HG03571 (cell line): Measurements from ENCODE around the gene SHB.
A peak's percentile ranks its signal among the peaks of the same experiment; 100 is the strongest.
"Not testable (repeated sequence)": the region's sequence is repeated elsewhere in the genome, so short reads cannot be mapped to it uniquely, and the experiment has no call there.

Experiments
- ATAC-seq: cut with Tn5 transposase; IDR thresholded peaks from one replicate; pipeline ENCODE4 v1.9.1; 2021; ENCODE audit not compliant: unreplicated experiment

Gene SHB

DNA sequence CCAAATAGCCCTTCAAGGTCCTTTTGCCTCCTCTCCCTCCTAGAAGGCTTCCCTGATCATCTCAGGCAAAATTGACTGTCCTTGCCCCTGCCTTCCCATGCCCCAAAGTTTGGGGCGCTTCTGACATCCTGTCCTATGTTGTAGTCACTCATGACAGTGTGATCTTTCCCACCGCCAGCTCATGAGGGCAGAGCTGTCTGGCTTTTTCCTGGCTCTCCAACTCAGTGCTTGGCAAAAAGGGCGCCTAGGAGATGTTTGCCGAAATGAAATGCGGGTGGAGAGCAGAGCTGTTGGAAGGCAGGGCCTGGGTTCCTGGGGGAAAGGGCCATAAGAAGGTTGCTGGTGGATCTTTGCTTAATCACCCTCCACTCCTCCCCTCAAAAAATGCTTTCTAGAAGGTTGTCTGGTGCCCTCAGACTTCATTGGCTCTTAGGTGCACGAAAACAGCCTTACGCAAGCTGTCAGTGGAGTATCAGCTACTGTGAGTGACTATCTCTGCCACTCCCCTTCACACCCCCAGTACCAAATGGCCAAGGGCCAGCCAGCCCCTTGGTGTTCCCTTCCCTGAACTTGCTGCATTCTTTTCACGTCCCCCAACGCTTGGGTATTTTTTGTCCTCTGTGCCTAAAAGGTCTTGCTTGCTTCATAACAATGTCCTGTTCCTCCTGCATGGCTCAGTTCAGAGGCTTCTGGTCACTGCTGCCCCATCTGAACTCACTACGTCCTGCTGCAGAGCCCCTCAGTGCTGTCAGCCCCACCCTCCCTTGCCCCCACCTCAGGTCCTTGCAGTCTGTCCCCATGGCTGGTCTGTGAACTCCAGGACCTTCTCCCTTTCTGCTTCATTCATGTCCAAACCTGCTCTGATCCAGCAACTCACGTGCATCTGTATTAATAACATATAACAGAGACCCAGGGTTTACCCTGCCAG, 162.5 kb downstream of the SHB start:
- ATAC-seq = no peak

DNA sequence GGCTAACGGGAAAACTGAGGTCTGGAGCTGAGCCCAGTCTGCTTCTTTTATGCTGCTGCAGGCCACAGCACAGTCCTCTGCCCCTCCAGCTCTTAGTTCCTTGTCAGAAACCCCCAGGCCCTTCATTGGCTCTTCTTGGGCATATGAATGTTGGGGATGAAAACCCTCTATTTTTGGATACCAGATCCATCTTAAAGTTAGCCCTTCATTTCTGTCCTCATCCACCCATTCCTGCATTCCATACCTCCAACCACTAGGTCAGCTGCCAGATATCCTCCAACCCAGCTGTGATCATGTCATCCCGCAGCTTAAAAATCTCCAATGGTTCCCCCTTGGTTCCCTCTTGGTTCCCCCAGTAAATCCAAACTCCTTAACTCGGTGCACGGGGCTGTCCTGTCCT, 163.3 kb downstream of the SHB start:
- ATAC-seq = no peak

DNA sequence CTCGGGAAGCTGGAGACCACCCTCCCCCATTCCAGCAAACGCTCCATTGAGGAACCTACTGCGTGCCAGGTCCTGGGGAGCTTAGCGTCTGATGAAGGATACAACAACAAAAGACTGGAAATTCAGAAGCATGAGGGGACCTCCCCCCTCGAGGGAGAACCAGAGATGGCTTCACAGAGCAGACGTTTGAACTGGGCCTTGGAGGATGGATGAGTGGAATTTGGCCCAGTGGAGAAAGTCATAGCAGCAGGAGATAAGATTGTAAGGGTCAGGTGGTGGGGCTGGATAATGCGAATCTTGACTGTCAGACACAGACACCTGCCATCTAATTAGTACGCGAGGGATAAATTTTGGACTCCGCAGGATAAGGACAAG, 163.9 kb downstream of the SHB start:
- ATAC-seq = no peak

DNA sequence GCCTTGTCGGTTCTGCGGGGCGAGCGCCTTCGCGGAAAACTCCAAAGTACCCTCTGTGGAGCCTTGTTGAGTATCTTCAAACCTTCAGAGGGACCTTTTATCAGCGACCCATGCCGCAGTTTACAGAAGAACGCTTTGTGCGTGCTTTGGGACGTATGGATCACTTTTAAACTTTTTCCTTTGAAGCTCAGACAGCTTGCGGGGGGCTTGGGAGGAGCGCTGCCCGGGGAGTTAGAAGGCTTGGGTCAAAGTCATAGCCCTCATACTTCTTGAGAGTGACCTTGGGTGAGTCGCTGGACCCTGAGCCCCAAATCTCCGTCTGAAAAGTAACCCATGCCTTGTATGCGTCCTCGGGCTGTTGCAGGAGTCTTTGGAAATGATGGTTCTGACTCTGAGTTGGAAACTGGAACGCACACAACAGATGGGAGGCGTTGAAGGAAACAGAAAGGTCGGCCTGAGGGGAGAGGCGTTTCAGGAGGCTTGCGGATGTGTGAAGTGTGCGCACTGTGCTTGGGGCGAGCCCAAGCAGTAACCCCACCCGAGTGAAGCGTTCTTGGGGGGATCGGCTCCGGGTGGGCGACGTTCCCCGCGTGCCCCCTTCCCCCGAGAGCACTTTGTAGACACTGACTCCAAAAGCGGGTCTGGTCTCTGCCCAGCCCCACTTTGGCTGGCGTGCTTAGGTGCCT, 164.4 kb downstream of the SHB start:
- no peak for ATAC-seq

DNA sequence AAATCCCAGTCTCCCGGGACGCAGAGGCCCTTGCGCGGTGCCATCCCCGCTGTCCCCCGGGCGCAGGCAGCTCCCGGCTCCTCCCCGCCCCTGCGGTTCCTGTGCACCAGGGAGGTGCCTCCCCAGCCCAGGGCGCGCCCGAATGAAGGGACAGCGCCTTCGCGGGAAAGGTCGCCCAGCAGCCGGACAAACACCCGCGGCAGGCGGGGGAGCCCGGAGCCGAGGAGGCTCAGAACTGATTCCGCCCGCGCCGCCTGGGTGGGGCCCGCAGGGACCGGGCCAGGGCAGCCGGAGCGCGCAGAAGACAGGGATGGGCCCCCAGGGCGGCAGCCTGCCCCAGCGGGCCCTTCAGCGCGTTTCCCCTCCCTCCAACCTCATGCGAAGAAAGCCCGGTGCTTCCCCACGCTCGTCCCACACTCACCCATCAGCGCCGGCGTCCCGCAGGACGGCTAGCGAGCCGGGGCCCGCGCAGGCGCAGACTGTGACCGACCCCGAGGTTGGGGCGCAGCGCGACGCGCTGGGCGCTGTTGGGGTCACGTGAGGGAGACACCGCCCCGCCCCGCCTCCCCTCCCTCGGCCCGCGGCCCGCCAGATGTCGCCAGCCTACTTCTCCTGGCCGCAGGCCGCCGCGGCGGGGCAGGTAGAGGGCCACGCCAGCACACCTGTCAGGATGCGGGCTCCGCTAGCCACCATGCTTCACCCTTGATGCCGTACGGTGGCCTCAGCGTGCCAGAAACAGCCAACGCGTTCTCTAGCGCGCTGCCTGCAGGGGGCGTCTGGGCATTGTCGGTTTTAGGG, 165.2 kb downstream of the SHB start, which contains the start of gene SLC25A51:
Gene SLC25A51 (minus strand): TSS at position 481 of the 798 bp plus-strand sequence. CDS start 15,577 bp downstream, outside the sequence.
- ATAC-seq = peak; percentile 79

DNA sequence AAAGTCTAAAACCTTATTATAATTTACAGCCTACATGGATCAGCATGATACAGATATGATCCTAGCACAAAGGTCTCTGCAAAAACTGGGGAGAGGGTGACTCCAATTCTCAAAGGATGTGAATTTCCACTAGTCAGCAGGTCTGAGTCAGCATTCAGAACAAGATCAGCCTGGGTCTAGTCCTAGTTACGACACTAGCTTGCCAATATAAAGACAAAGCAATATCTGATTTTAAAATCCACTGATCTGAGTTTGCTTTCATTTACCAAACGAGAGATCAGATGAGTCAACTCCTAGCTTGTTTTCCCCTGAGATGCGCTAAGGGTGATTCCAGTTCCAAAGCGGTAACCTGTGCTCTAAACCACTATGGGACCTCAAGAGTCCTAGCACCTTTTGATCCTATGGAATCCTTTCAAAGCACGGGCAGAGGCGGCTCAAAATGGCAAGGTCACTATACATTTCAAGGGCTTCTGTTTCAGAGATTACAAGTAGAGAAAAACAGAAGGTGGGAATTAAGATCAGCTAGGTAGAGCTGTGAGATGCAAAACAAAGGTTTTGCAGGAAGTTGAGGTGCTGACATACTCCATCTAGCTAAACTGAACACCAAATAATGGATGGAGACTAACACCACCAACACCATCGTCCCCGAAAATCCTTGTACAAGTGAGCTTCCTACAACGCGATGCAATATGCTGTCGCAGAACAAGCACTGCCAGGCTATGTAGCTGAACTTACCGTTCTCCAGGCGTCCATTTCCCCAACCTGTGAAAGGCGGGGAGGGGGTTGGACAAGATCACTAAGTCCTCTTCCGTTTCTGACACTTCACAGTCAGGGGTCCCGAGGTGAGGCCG, 166.0 kb downstream of the SHB start:
- ATAC-seq = peak; percentile 6

DNA sequence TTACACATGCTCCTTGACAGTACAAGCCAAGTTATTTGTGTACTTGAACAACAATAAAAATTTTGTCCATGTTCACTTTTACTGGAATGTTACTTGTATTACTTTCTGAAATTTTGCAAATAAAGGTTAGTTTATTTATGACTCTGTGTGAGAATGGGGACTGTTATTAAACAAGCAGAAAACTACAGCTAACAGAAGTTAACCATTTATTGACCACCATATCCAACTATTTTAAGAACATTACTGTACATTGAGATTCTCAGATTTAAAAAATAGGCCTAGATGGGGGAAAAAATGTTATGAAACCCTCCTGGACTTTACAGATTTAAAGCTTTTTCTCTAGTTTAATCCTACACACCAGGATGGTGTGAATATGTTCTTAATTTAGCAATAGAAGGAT, 166.9 kb downstream of the SHB start:
- ATAC-seq = no peak

DNA sequence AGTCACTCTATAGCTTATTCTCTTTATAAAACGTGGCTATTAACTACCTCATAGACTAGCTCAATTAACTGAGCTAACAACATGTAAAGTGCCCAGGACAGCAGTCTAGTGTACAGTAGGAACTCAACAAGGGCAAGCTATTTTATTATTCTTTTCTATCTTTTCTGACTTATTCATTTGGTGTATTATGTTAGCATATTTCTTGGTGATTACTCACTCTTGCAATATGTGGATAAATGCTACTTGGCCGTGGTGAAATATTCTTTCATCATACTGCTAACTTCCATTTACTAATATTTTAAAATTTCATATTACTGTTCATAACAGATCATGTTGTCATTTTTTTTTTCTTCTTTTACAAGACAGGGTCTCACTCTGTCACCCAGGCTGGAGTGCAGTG, 170.0 kb downstream of the SHB start:
- no peak for ATAC-seq

DNA sequence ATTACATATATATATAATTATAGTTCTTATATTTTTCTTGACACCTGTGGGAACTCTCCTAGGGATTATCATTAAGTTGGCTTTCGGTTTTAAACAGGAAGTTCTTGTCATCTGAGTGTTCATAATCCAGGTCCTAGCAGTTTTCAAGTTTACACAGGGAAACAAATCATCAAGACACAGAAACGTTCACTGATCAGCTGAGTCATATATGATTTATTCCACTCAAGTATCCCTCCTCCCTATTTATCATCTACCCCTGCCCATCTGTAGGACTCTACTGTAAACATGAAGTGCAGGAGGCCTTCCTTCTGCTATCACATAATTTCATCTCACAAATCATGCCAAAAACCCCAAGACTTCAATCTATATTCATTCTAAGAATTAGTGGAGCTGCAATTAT, 171.4 kb downstream of the SHB start:
- no peak for ATAC-seq

DNA sequence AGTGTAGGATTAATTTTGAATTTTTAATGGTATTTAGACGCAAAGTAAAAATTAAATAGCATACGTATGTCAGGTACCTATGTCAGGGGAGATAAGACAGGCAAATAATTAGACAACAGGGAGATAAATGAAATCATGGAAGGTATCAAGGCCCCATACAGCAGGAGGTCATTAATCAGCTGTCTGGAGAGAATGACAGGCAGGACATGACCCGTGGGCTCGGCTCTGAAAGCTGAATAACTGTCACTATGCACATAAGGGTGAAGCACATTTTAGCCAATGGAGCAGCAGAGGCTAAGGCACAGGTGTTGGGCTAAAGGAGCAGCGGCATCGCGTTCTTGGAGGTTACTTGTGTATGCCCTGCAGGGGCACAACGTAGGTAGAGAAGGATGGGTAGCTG, 177.0 kb downstream of the SHB start:
- no peak for ATAC-seq

DNA sequence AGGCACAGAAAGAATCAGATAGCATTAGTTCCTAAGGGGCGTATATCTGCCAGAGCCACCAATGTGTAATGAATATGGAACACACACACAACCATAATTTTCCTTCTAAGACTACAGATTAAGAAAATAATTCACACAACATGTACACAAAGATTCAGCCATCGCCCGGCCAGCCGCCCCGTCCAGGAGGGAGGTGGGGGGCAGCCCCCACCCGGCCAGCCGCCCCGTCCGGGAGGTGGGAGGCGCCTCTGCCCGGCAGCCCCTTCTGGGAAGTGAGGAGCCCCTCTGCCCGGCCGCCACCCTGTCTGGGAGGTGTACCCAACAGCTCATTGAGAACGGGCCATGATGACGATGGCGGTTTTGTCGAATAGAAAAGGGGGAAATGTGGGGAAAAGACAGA, 178.0 kb downstream of the SHB start:
- ATAC-seq = not testable (repeated sequence)

DNA sequence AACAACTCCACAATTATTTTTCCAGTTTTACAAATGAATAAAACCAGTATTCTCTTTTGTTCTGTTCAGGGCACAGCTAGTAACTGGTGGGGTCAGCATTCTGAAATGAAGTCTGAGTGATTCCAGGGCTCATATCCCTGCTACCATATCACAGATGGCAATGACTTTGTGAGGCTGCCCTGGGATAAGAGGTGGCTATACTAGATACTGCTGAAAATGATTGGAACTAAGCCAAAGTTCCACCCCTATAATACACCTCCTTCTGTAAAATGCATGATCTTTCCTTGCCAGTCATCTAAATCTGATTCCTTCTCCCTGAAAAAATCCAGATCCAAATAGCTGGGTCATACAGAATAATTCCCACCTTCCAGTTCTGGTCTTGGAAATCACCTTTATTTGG, 179.5 kb downstream of the SHB start:
- no peak for ATAC-seq

DNA sequence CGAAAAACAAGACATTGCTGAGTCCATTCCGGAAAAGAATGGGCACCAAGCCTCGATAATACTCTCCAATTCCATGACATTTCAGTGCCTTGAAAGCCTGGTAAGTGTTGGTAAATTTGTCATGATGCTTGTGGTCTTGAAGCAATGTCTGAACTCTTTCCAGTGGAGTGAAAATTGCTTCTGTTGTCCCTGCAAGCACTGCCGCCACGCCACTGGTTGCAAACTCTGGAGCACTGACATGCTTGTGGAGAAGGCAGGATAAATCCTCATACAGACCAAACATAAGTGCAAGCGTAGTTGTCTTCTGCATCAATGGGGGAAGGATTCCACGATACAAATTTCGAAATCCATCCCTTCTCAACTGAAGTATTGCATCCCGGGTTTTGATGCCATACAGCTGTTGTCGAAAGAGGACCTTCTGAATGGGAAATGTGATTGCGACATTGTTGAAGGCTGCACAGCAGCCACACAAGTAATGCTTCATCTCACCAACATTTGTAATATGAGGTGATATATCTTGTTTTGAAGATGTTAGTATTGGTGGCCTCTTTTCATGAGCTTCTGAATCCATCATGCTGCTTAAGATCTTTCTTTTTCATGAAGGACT, 180.9 kb downstream of the SHB start:
- ATAC-seq = not testable (repeated sequence)

DNA sequence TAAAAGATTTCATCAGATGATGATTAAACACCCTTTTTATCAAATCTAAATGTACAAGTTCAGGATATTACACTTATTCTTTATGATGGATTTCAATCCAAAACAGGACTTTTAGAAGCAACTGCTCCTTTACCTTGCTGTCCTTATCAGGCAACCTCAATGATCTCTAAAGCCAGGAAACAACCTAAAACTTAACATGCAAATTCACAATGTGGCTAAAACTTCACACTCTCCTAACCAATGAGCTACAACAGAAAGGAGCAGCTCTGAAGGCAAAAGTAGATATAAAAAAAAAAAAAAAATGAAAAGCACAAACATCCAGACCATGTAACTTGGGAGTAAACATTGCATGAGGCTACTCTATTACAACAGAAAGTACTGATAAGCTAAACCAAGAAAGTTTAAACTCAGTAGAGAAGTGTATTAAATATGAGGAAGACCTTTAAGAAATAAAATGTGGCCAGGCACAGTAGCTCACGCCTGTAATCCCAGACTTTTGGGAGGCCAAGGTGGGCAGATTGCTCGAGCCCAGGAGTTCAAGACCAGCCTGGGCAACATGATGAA, 188.0 kb downstream of the SHB start:
- no peak for ATAC-seq

DNA sequence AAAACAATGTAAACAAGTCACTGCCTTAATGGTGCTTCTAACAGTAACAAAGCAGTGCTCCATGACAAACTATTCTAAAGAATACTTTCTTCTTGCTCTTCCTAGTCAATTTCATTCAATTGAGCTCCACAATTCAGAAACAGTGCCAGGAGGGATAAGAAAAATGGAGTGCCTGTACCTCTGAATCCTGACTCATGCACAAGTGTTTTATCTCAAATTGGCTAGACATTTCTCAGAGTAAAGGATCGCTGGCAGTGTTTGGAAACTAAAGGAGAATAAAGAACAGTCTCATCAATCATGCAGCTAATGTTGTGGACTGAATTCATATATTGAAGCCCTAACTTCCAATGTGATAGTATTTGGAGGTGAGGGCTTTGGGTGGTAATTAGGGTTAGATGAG, 192.7 kb downstream of the SHB start:
- no peak for ATAC-seq

DNA sequence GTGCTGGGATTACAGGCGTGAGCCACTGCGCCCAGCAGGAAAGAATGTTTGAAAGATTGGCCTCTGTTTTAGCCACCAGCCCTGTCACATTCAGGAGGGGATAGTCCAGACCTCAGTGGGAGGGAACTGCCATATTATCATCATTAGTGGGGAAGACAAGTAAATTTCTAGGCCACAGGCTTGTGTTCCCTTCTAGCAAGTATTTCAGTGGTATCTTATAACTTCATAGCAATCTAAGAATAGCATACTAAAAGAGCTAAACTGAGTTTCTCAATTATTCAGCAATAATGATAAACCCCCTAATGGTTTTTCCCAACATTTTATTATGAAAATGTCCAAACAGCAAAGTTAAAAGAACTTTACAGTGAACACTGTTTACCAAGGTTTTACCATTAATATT, 195.1 kb downstream of the SHB start:
- ATAC-seq = no peak

DNA sequence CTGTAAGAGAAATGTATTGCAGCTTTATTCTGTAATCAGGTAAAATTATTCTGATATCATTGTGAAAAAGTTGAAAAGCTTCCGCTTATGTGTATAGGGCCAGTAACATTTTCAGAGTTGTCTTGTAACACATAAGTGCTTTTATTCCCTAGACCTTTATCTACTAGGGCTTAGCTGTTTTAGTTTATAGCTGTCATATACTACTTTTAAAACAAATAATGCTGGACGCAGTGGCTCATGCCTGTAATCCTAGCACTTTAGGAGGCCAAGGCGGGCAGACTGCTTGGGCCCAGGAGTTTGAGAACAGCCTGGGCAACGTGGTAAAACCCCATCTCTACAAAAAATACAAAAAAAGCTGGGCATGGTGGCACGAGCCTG, 198.2 kb downstream of the SHB start:
- no peak for ATAC-seq

DNA sequence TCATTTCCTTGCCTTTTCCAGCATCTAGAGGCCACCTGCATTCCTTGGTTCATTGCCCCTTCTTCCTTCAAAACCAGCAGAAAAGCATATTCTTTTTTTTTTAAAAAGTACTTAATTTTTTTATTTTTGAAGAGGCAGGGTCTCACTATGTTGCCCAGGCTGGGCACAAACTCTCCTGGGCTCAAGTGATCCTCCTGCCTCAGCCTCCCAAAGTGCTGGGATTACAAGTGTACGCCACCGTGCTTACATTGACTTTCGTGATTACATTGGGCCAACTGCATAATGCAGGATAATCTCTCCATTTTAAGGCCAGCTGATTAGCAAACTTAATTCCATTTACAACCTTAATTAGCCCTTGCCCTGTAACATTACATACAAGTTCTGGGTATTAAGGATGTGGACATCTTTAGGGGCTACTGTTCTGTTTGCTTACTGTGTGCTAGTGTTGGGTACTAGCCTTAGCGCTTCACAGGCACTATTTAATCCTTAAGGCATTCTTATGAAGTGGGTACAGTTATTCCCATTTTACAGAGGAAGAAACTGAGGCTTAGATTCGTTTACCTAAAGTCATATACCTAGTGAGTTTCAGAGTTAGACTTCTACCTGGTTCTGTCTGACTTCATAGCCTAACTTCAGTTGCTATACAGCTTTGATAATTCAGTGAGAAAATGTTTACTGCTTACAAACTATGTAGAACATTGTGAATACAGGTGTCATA, 198.8 kb downstream of the SHB start:
- ATAC-seq = no peak
